Panc1 (cell line): Measurements from ENCODE around the gene CMIP. TPM values are rescaled to one million over a fixed set of nuclear protein-coding genes. Genes with fewer than 3 reads are reported as not detected.

Experiments
- ATAC-seq: fragments of 200-7000 bp; cut with Tn5 transposase; 2 replicates; pipeline ENCODE4 v1.9.1; 2020; ENCODE audit warnings: mild to moderate bottlenecking, moderate library complexity
- BruUV-seq: library from RNA; stranded (reverse); fragments of 400-500 nt; replicated peaks from 2 replicates; lab custom pipeline; 2021; lab: Mats Ljungman, UMichigan
- CTCF ChIA-PET: fragments of 300-600 bp; sonication (Branson Sonifier 250); formaldehyde crosslinking; loops from one replicate; lab custom pipeline; 2022; ENCODE audit warnings: antibody characterized with exemption; lab: Charles Lee
- POLR2A ChIA-PET: fragments of 300-600 bp; sonication (Branson Sonifier 250); formaldehyde crosslinking; loops from one replicate; lab custom pipeline; 2022; ENCODE audit warnings: antibody characterized with exemption; lab: Charles Lee
- DNase-seq: peaks from one replicate; pipeline ENCODE4 v3.0.0-alpha.2; 2010; ENCODE audit warnings: low read depth, low spot score
- H3K27ac ChIP-seq: 2 replicates; pipeline ENCODE4 v1.5.1; 2011; ENCODE audit warnings: mild to moderate bottlenecking, low read length, inconsistent platforms
- H3K27me3 ChIP-seq: fragments of 200-500 bp; sonication (Bioruptor generic); 2 replicates; pipeline ENCODE4 v1.6.0; 2014; ENCODE audit warnings: low read length, inconsistent platforms; ENCODE audit not compliant: control insufficient read depth, insufficient read depth
- H3K36me3 ChIP-seq: fragments of 200-500 bp; sonication (Bioruptor generic); 2 replicates; pipeline ENCODE4 v1.5.1; 2014; ENCODE audit warnings: inconsistent platforms, mild to moderate bottlenecking, low read length, moderate library complexity; ENCODE audit not compliant: control insufficient read depth, insufficient read depth
- H3K4me1 ChIP-seq: 2 replicates; pipeline ENCODE4 v1.5.1; 2011; ENCODE audit warnings: inconsistent platforms, mild to moderate bottlenecking, low read length, moderate library complexity; ENCODE audit not compliant: control insufficient read depth, insufficient read depth
- H3K4me3 ChIP-seq, 2 experiments: 2 replicates each; pipeline ENCODE4 v1.5.1; 2011 to 2012; ENCODE audit warnings: low read depth in 2 of 2, low read length in 2 of 2, mild to moderate bottlenecking in 2 of 2, inconsistent platforms in 1 of 2, moderate library complexity in 1 of 2
- H3K9me3 ChIP-seq: fragments of 200-500 bp; sonication (Bioruptor generic); 2 replicates; pipeline ENCODE4 v1.5.1; 2014; ENCODE audit warnings: low read depth, mild to moderate bottlenecking, inconsistent platforms, low read length, moderate library complexity; ENCODE audit not compliant: control insufficient read depth, insufficient read depth
- CTCF ChIP-seq: fragments of 450-650 bp; IDR thresholded peaks from 2 replicates; pipeline ENCODE4 v1.5.1; 2017; ENCODE audit warnings: mild to moderate bottlenecking
- POLR2AphosphoS5 ChIP-seq: IDR thresholded peaks from 2 replicates; pipeline ENCODE4 v1.6.1; 2012; ENCODE audit warnings: mild to moderate bottlenecking, low read depth, low read length, moderate library complexity
- SIN3A ChIP-seq: IDR thresholded peaks from 2 replicates; pipeline ENCODE4 v1.6.1; 2012; ENCODE audit warnings: low read depth, mild to moderate bottlenecking, low read length, moderate library complexity, borderline replicate concordance; ENCODE audit not compliant: insufficient read depth
- TCF7L2 ChIP-seq: IDR thresholded peaks from 2 replicates; pipeline ENCODE4 v1.6.1; 2011; ENCODE audit warnings: mild to moderate bottlenecking, low read depth, low read length, inconsistent platforms
- in situ Hi-C: cut with HindIII; loops from 2 replicates; pipeline ENCODE4 v1.10.0; 2016; ENCODE audit warnings: low sequenced_read_pairs, low pct_unique_long_range_greater_than_20kb
- intact Hi-C: fragments of 100-400 bp; cut with micrococcal nuclease; formaldehyde crosslinking; loops from one replicate; pipeline ENCODE4 v1.10.0; 2022; ENCODE audit not compliant: unreplicated experiment
- total RNA-seq: library from RNA; stranded (reverse); gene quantifications from one replicate; pipeline ENCODE4 v1.2.1, GENCODE V29; 2021; ENCODE audit not compliant: unreplicated experiment
- TF ChIP-seq, protein P1 (sequence below), 2 experiments: IDR thresholded peaks; 2 replicates each; pipeline ENCODE4 v1.6.1; 2011 to 2012; ENCODE audit warnings: low read depth in 2 of 2, control low read depth in 1 of 2, low read length in 1 of 2, mild to moderate bottlenecking in 1 of 2, moderate library complexity in 1 of 2; ENCODE audit not compliant: insufficient read depth in 1 of 2

CMIP gene
- total RNA-seq, 1 experiment from 2014 or later = 49.7 TPM

DNA sequence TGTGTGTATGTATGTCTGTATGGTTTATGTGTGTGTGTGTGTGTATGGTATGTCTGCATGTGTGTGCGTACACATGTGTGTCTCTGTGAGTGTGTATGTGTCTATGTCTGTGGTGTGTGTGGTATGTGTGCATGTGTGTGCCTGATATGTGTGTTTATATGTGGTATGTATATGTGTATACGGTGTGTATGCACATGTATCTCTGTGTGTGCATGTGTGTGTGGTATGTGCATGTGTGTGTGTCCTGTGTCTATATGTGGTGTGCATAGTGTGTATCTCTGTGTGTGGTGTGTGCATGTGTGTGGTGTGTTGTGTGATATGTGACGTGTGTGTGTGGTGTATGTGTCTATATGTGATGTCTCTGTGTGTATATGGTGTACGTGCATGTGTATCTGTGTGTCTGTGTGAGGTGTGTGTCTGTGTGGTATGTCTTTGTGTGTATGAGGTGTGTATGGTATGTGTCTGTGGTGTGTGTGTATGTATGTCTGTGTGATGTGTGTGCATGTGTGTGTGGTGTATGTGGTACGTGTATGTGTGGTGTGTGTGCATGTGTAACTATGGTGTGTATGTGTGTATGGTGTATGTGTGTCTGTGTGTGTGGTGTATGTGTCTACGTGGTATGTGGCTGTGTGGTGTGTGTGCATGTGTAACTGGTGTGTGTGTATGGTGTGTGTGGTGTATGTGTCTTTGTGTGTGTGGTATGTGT, 170.2 kb downstream of the CMIP start:
- no peaks in the 10 kb centered on the region for H3K27me3 ChIP-seq
- H3K36me3 ChIP-seq = no peaks in the 10 kb centered on the region
- BruUV-seq = no TSS peak
- no peak for TF ChIP-seq SIN3A
- TF ChIP-seq TCF7L2 = no peak
- TF ChIP-seq, protein P1, sequence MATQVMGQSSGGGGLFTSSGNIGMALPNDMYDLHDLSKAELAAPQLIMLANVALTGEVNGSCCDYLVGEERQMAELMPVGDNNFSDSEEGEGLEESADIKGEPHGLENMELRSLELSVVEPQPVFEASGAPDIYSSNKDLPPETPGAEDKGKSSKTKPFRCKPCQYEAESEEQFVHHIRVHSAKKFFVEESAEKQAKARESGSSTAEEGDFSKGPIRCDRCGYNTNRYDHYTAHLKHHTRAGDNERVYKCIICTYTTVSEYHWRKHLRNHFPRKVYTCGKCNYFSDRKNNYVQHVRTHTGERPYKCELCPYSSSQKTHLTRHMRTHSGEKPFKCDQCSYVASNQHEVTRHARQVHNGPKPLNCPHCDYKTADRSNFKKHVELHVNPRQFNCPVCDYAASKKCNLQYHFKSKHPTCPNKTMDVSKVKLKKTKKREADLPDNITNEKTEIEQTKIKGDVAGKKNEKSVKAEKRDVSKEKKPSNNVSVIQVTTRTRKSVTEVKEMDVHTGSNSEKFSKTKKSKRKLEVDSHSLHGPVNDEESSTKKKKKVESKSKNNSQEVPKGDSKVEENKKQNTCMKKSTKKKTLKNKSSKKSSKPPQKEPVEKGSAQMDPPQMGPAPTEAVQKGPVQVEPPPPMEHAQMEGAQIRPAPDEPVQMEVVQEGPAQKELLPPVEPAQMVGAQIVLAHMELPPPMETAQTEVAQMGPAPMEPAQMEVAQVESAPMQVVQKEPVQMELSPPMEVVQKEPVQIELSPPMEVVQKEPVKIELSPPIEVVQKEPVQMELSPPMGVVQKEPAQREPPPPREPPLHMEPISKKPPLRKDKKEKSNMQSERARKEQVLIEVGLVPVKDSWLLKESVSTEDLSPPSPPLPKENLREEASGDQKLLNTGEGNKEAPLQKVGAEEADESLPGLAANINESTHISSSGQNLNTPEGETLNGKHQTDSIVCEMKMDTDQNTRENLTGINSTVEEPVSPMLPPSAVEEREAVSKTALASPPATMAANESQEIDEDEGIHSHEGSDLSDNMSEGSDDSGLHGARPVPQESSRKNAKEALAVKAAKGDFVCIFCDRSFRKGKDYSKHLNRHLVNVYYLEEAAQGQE (IDR thresholded peaks at IDR 0.05; ENCODE audit: insufficient read depth in 1 of 2, low read depth in 2 of 2, low read length in 1 of 2) = no peak
- no peak for TF ChIP-seq POLR2AphosphoS5
- TF ChIP-seq CTCF = no peak
- no peak for ATAC-seq
- H3K4me3 ChIP-seq = no peak overlapping the region
- CTCF ChIA-PET = no interaction called here
- H3K9me3 ChIP-seq = no peaks in the 10 kb centered on the region
- POLR2A ChIA-PET = no interaction called here
- intact Hi-C loops (no loop called here), in situ Hi-C loops (no loop called here)
- 0 out of 2 replicates have a peak, but pooled peaks cover 3% of the 10 kb centered on the region for H3K4me1 ChIP-seq
- DNase-seq = no peak
- no peak overlapping the region for H3K27ac ChIP-seq

GRCh38 chr16:81615411-81615810, 170.8 kb downstream of the CMIP start:
- intact Hi-C loops (no loop called here), in situ Hi-C loops (no loop called here)
- ChIA-PET POLR2A (interaction anchor here (0.6 kb wide), 1 partner anchor 19 kb away, joined by 6 read pairs; no protein-coding TSS in a partner anchor), CTCF (no interaction called here)
- no peak overlapping the region for H3K4me3 ChIP-seq
- BruUV-seq = no TSS peak
- no peak overlapping the region for H3K27ac ChIP-seq
- TF ChIP-seq POLR2AphosphoS5 = no peak
- TF ChIP-seq SIN3A = no peak
- TF ChIP-seq, protein P1 (IDR thresholded peaks at IDR 0.05; ENCODE audit: insufficient read depth in 1 of 2, low read depth in 2 of 2, low read length in 1 of 2) = no peak
- no peak for TF ChIP-seq CTCF
- TF ChIP-seq TCF7L2 = no peak
- H3K4me1 ChIP-seq = no peaks in the 10 kb centered on the region
- H3K9me3 ChIP-seq = no peaks in the 10 kb centered on the region
- ATAC-seq (no peak), DNase-seq (no peak)
- H3K36me3 ChIP-seq = no peaks in the 10 kb centered on the region
- no peaks in the 10 kb centered on the region for H3K27me3 ChIP-seq
